ENCODE data around the gene TMEM238L.

Gene TMEM238L

DNA sequence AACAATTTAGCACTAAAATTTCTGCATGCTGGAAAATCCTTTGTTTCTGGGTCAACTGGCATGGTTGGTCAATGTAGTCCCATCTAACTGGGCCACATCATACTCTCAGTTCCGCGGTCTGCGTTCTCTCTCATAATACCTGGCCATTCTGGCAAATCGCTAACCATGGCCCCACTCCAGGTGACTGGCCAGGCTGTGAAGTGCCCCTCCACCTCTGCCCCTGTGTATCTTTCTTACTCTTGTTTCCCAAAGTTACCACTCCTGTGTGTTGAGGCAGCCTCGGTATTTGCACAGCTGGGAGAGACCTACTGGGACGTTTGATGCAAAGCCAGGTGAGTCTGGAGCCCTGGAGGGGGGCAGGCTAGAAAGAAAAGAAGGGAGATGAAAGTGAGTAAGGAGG lies 2.0 kb upstream of the TMEM238L start:
- H3K4me3 ChIP-seq (ENCODE audit: low read depth, low read length) = no peak overlapping the region
- TF ChIP-seq CTCF (IDR thresholded peaks at IDR 0.05; ENCODE audit: low read depth, low read length) = no peak

DNA sequence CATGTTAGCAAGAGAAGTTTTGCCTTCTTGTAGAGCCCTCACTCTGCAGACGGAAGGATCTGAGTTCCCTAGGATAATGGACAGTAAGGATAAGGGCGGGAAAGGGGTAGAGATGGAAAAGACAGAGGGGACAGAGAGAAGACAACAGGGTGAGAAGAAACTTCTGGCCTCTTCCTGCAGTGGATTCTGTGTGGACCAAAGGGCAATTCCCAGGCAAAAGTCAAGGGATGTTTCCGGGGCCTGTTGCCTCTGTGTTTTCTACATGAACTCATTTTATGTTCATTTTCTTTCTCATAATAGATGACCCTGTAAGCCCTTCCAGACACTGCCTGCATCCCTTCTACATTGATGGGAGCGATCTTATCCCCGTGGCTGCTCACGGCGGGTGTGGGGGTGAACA lies 647 bp upstream of the TMEM238L start:
- H3K4me3 ChIP-seq (ENCODE audit: low read depth, low read length) = no peak overlapping the region
- no peak for TF ChIP-seq CTCF (IDR thresholded peaks at IDR 0.05; ENCODE audit: low read depth, low read length)

GRCh38 chr17:10803350-10803749 lies 549 bp downstream of the TMEM238L start:
- TF ChIP-seq CTCF (IDR thresholded peaks at IDR 0.05; ENCODE audit: low read depth, low read length) = no peak

DNA sequence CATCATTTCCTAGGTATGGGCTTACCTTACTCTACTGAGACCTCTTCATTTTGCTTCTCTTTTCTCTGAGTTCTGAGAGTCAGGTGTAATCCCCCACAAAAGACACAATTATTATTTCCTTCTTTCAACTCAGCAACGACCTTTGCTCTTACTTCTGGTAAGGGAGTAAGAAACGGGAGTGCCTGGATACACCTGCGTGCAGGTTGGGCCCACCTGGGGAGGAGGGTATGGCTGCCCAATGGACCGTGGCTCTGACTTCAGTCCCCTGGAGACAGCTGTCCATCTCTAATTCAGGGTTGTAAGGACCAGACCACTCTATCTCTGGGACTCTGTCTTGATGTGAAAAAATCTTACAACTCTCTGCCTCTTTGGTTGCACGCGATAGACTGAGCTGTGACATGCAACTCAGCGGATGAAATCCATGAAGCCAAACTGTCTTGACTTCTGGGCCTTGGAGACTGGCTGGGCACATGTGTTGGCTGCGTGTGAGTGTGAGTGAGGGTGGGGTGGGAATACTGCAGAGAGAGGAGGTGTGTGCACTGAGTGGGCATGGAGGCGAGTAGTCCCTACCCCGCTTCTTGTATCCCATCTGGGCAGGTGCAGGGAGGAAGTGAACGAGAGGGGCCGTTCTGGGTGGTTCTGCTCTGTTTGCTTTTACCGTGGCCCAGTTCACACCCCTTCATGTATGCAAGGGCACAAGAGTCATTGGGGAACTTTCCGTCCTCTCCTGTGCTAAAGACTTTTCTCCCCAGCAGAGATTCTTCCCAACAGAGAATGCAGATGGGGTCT lies 1.2 kb downstream of the TMEM238L start:
- no peak for TF ChIP-seq CTCF (IDR thresholded peaks at IDR 0.05; ENCODE audit: low read depth, low read length)
- H3K4me3 ChIP-seq (ENCODE audit: low read depth, low read length) = no peak overlapping the region

More at GRCh38 chr17:10803350-10803749, 549 bp downstream of the TMEM238L start:
- H3K4me3 ChIP-seq (ENCODE audit: low read depth, low read length) = no peak overlapping the region

DNA sequence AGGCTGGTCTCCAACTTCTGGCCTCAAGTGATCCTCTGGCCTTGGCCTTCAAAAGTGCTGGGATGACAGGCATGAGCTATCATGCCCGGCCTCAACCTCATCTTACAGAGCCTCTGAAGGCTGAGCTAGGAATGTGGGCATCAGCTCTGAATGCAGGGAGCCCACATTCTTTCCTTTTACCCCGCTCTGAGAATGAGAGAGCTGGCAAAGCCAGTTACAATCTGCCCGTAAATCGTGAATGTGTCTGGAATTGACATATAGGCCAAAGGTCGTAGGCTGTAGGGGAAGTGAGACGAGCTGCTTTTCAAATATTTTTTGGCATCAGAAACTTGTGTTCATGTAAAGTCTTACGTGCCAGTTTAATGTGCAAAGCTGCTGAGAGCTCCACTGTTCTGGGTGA lies 4.5 kb downstream of the TMEM238L start:
- no peak overlapping the region for H3K4me3 ChIP-seq (ENCODE audit: low read depth, low read length)
- no peak for TF ChIP-seq CTCF (IDR thresholded peaks at IDR 0.05; ENCODE audit: low read depth, low read length)

GRCh38 chr17:10798910-10799309 lies 5.0 kb downstream of the TMEM238L start:
- no peak overlapping the region for H3K4me3 ChIP-seq (ENCODE audit: low read depth, low read length)
- no peak for TF ChIP-seq CTCF (IDR thresholded peaks at IDR 0.05; ENCODE audit: low read depth, low read length)

GRCh38 chr17:10798332-10798749 lies 5.6 kb downstream of the TMEM238L start:
- TF ChIP-seq CTCF (IDR thresholded peaks at IDR 0.05; ENCODE audit: low read depth, low read length) = no peak
- H3K4me3 ChIP-seq (ENCODE audit: low read depth, low read length) = no peak overlapping the region

Data from WI38 (cell line).